HepG2 (cell line): ENCODE data around the gene CASKIN2. TPM values are rescaled to one million over a fixed set of nuclear protein-coding genes. Genes with fewer than 3 reads are reported as not detected.

Experiments
- ARID5B ChIP-seq: IDR thresholded peaks from 2 replicates; pipeline ENCODE4 v1.4.0; 2020; ENCODE audit warnings: mild to moderate bottlenecking, missing genetic modification reagents
- ATF6 ChIP-seq: sonication (generic); formaldehyde crosslinking; conservative IDR thresholded peaks from 2 replicates; pipeline ENCODE4 v1.4.0; 2020; ENCODE audit warnings: missing genetic modification reagents
- ATRX ChIP-seq: sonication (generic); formaldehyde crosslinking; IDR thresholded peaks from 2 replicates; pipeline ENCODE4 v1.4.0; 2020; ENCODE audit warnings: missing genetic modification reagents, borderline replicate concordance
- FOSL2 ChIP-seq: sonication (generic); formaldehyde crosslinking; IDR thresholded peaks from 2 replicates; pipeline ENCODE4 v1.4.0; 2020; ENCODE audit warnings: missing genetic modification reagents
- FOXJ3 ChIP-seq: sonication (generic); formaldehyde crosslinking; IDR thresholded peaks from 2 replicates; pipeline ENCODE4 v1.4.0; 2020; ENCODE audit warnings: missing genetic modification reagents, mild to moderate bottlenecking, borderline replicate concordance
- GZF1 ChIP-seq: sonication (generic); formaldehyde crosslinking; IDR thresholded peaks from 2 replicates; pipeline ENCODE4 v1.5.1; 2020; ENCODE audit warnings: mild to moderate bottlenecking, missing genetic modification reagents
- HNF1B ChIP-seq: sonication (generic); formaldehyde crosslinking; IDR thresholded peaks from 2 replicates; pipeline ENCODE4 v1.5.1; 2020; ENCODE audit warnings: mild to moderate bottlenecking, moderate library complexity, missing genetic modification reagents
- HNF4G ChIP-seq, 2 experiments: sonication (generic) in 1 of 2; formaldehyde crosslinking in 1 of 2; IDR thresholded peaks; 2 replicates each; pipeline versions ENCODE4 v1.4.0 to v1.6.1; 2011 to 2020; ENCODE audit warnings: borderline replicate concordance in 2 of 2, low read depth in 2 of 2, mild to moderate bottlenecking in 2 of 2, low read length in 1 of 2, missing genetic modification reagents in 1 of 2, moderate library complexity in 1 of 2
- JUNB ChIP-seq: sonication (generic); formaldehyde crosslinking; IDR thresholded peaks from 2 replicates; pipeline ENCODE4 v1.8.0; 2022; ENCODE audit warnings: missing genetic modification reagents, mild to moderate bottlenecking, borderline replicate concordance
- KLF16 ChIP-seq, 2 experiments: sonication (generic) in 1 of 2; formaldehyde crosslinking in 1 of 2; IDR thresholded peaks; 2 replicates each; pipeline versions ENCODE4 v1.6.1 to v1.8.0; 2016 to 2023; ENCODE audit warnings: missing genetic modification reagents in 2 of 2, missing compliant biosample characterization in 1 of 2
- MYPOP ChIP-seq: sonication (generic); formaldehyde crosslinking; IDR thresholded peaks from 2 replicates; pipeline ENCODE4 v1.8.1; 2023; ENCODE audit warnings: mild to moderate bottlenecking, moderate library complexity, missing genetic modification reagents
- NR2F6 ChIP-seq, 2 experiments: IDR thresholded peaks; 2 replicates each; pipeline ENCODE4 v1.6.1; 2016; ENCODE audit warnings: antibody characterized with exemption in 1 of 2, mild to moderate bottlenecking in 1 of 2
- SSRP1 ChIP-seq: IDR thresholded peaks from 2 replicates; pipeline ENCODE4 v1.6.1; 2016; ENCODE audit warnings: control low read depth
- ZNF441 ChIP-seq: sonication (generic); formaldehyde crosslinking; IDR thresholded peaks from 2 replicates; pipeline ENCODE4 v1.7.0; 2021; ENCODE audit warnings: missing genetic modification reagents, borderline replicate concordance
- ZNF639 ChIP-seq: conservative IDR thresholded peaks from 2 replicates; pipeline ENCODE4 v1.6.1; 2018; ENCODE audit warnings: missing genetic modification reagents
- polyA plus RNA-seq, 8 experiments: library from polyadenylated mRNA; depleted of rRNA in 3 of 8; stranded (reverse) in 7 of 8; unstranded in 1 of 8; fragments of >200 nt; fragmentation: Illumina TruSeq in 4 of 8; extraction: Trizol in 4 of 8; gene quantifications; 2 replicates each; pipeline versions ENCODE4 v1.2.1 to v1.2.3, GENCODE V29; 2011 to 2016; ENCODE audit warnings: low read depth in 4 of 8, missing spikeins in 1 of 8, mixed read lengths in 1 of 8; ENCODE audit not compliant: insufficient read depth in 1 of 8
- total RNA-seq, 5 experiments: library from RNA; depleted of rRNA; stranded (reverse); fragments of >200 nt; fragmentation: Illumina TruSeq; extraction: Trizol; gene quantifications; 2 replicates each; pipeline ENCODE4 v1.2.3, GENCODE V29; 2016; ENCODE audit warnings: low read depth in 1 of 5

CASKIN2 gene
- total and polyA plus RNA-seq, 2 of the 13 experiments (the other 11 are each of a cell fraction or from before 2014, with no cell fraction given) = 5.2 to 7.8 TPM

GRCh38 chr17:75504347-75505151, 10.8 kb downstream of the CASKIN2 start (continued):
- TF ChIP-seq HNF4G (IDR thresholded peaks at IDR 0.05; ENCODE audit: borderline replicate concordance, low read depth, low read length) = peak; percentile 32; the same call in 1 of the 2 replicates
- no peak for TF ChIP-seq HNF4G (CRISPR knock-in tag; IDR thresholded peaks at IDR 0.05; ENCODE audit: borderline replicate concordance, low read depth)
- no peak for TF ChIP-seq JUNB
- no peak for TF ChIP-seq FOXJ3
- TF ChIP-seq ZNF639 (CRISPR knock-in tag) = 0 out of 2 replicates have a peak, but pooled peaks have one; percentile 27
- TF ChIP-seq NR2F6 (IDR thresholded peaks at IDR 0.05) = no peak; the same call in 1 of the 2 replicates
- peak; percentile 61; the same call in 1 of the 2 replicates for TF ChIP-seq NR2F6 (CRISPR knock-in tag; IDR thresholded peaks at IDR 0.05)
- TF ChIP-seq SSRP1 (CRISPR knock-in tag) = 0 out of 2 replicates have a peak, but pooled peaks have one; percentile 58
- 0 out of 2 replicates have a peak, but pooled peaks have one; percentile 37 for TF ChIP-seq HNF1B (CRISPR knock-in tag)
- TF ChIP-seq ARID5B = peak; percentile 29; the same call in 1 of the 2 replicates
- TF ChIP-seq KLF16 (CRISPR knock-in tag; IDR thresholded peaks at IDR 0.05) = 0 out of 4 replicates have a peak, but pooled peaks of 1 of the 2 experiments have one; percentile 31
- no peak for TF ChIP-seq ZNF441
- peak; percentile 27; the same call in 1 of the 2 replicates for TF ChIP-seq FOSL2 (CRISPR knock-in tag)
- no peak for TF ChIP-seq GZF1 (CRISPR knock-in tag)
- no peak for TF ChIP-seq ATF6
- no peak for TF ChIP-seq ATRX
- TF ChIP-seq MYPOP (CRISPR knock-in tag) = no peak
